Stimulated activated CD4-positive, alpha-beta T cell treated with anti-CD3 and anti-CD28 coated beads, Interleukin-12 subunit alpha, Interleukin-12 subunit beta, amount 100 ng/mL, for 4 hours (primary cell): ENCODE measurements around the gene CEP170B.
A peak's percentile ranks its signal among the peaks of the same experiment; 100 is the strongest.

ENCODE experiments used
- DNase-seq: peaks from one replicate; pipeline ENCODE4 v3.0.0-alpha.2; 2020

CEP170B gene

GRCh38 chr14:104868060-104868740 is 3.1 kb downstream of the CEP170B start:
- no peak for DNase-seq

- no peak for DNase-seq
Observed at GRCh38 chr14:104868811-104869572, 3.9 kb downstream of the CEP170B start.

GRCh38 chr14:104869669-104870367 is 4.8 kb downstream of the CEP170B start:
- no peak for DNase-seq

- peak; percentile 55 for DNase-seq
Observed at GRCh38 chr14:104870368-104871144, 5.5 kb downstream of the CEP170B start.

GRCh38 chr14:104871145-104871655 is 6.1 kb downstream of the CEP170B start:
- no peak for DNase-seq

- DNase-seq: no peak
Observed at GRCh38 chr14:104871656-104872468, 6.8 kb downstream of the CEP170B start.

GRCh38 chr14:104872469-104873341 is 7.6 kb downstream of the CEP170B start:
- DNase-seq: no peak

GRCh38 chr14:104873380-104874055 is 8.4 kb downstream of the CEP170B start:
- no peak for DNase-seq

- DNase-seq: no peak
Observed at GRCh38 chr14:104874110-104874531, 9.1 kb downstream of the CEP170B start.

- DNase-seq: no peak
Observed at GRCh38 chr14:104874571-104875411, 9.7 kb downstream of the CEP170B start.

GRCh38 chr14:104875412-104875751 is 10.3 kb downstream of the CEP170B start:
- DNase-seq: no peak

GRCh38 chr14:104875811-104876210 is 10.7 kb downstream of the CEP170B start:
- no peak for DNase-seq

- DNase-seq: peak; percentile 27
Observed at GRCh38 chr14:104876251-104876699, 11.2 kb downstream of the CEP170B start.

- DNase-seq: no peak
Observed at GRCh38 chr14:104877066-104877805, 12.2 kb downstream of the CEP170B start.

GRCh38 chr14:104877806-104878550 is 12.9 kb downstream of the CEP170B start:
- DNase-seq: no peak

- no peak for DNase-seq
Observed at GRCh38 chr14:104878582-104878981, 13.5 kb downstream of the CEP170B start.

GRCh38 chr14:104879201-104879982 is 14.3 kb downstream of the CEP170B start:
- no peak for DNase-seq
